BJ (cell line): ENCODE data around the gene EML6. TPM values are rescaled to one million over a fixed set of nuclear protein-coding genes. Genes with fewer than 3 reads are reported as not detected.
"Not testable (repeated sequence)": the region's sequence is repeated elsewhere in the genome, so short reads cannot be mapped to it uniquely, and the experiment has no call there.

ENCODE experiments used
- CTCF ChIA-PET: fragments of 350-600 bp; formaldehyde crosslinking; extraction: SDS; loops from one replicate; lab custom pipeline; 2021; ENCODE audit warnings: antibody characterized with exemption, inconsistent platforms; lab: Yijun Ruan, JAX
- POLR2A ChIA-PET: fragments of 300-600 bp; sonication (Branson Sonifier 250); formaldehyde crosslinking; extraction: SDS; loops from one replicate; lab custom pipeline; 2021; ENCODE audit warnings: antibody characterized with exemption; lab: Charles Lee
- DNase-seq: peaks from one replicate; pipeline ENCODE4 v3.0.0-alpha.2; 2011; ENCODE audit warnings: low read depth
- H3K27me3 ChIP-seq: 2 replicates; pipeline ENCODE4 v1.6.0; 2011; ENCODE audit warnings: low read length; ENCODE audit not compliant: control insufficient read depth, insufficient read depth
- H3K36me3 ChIP-seq: 2 replicates; pipeline ENCODE4 v1.5.1; 2011; ENCODE audit warnings: low read length; ENCODE audit not compliant: control insufficient read depth, insufficient read depth
- H3K4me3 ChIP-seq: 2 replicates; pipeline ENCODE4 v1.5.1; 2011; ENCODE audit warnings: low read depth, mild to moderate bottlenecking, control low read depth, low read length
- CTCF ChIP-seq: IDR thresholded peaks from 2 replicates; pipeline ENCODE4 v1.5.1; 2011; ENCODE audit warnings: low read depth, mild to moderate bottlenecking, control low read depth, inconsistent platforms, low read length, moderate library complexity; ENCODE audit not compliant: insufficient read depth
- polyA plus RNA-seq: library from polyadenylated mRNA; depleted of rRNA; stranded (reverse); fragments of >200 nt; gene quantifications from 2 replicates; pipeline ENCODE4 v1.2.3, GENCODE V29; 2011

The EML6 gene
- polyA plus RNA-seq, 1 experiment, result 0.18 TPM

- peaks cover 6% of the 10 kb centered on the region for H3K36me3 ChIP-seq
These were observed 260.1 kb downstream of the EML6 start for GRCh38 chr2:54983345-54984220.

GRCh38 chr2:54984476-54984875 lies 261.0 kb downstream of the EML6 start:
- no peak overlapping the region for H3K4me3 ChIP-seq
- peaks cover 6% of the 10 kb centered on the region for H3K36me3 ChIP-seq
- DNase-seq, result no peak
- ChIA-PET POLR2A (no interaction called here), CTCF (interaction anchor here (0.9 kb wide), 1 partner anchor 9 kb away, joined by 7 read pairs; no protein-coding TSS in a partner anchor)
- no peak for TF ChIP-seq CTCF
- H3K27me3 ChIP-seq, result no peaks in the 10 kb centered on the region

More at GRCh38 chr2:54983345-54984220, 260.1 kb downstream of the EML6 start:
- CTCF ChIA-PET, result interaction anchor here (1.2 kb wide), 1 partner anchor 65 kb away, joined by 3 read pairs; no protein-coding TSS in a partner anchor
- TF ChIP-seq CTCF, result no peak
- POLR2A ChIA-PET, result no interaction called here
- no peak for DNase-seq
- no peaks in the 10 kb centered on the region for H3K27me3 ChIP-seq
- H3K4me3 ChIP-seq, result no peak overlapping the region

- peaks cover 6% of the 10 kb centered on the region for H3K36me3 ChIP-seq
- CTCF ChIA-PET, result interaction anchor here (1.2 kb wide), 1 partner anchor 14 kb away, joined by 4 read pairs; no protein-coding TSS in a partner anchor
- POLR2A ChIA-PET, result no interaction called here
- no peak for TF ChIP-seq CTCF
- no peak overlapping the region for H3K4me3 ChIP-seq
- H3K27me3 ChIP-seq, result no peaks in the 10 kb centered on the region
- no peak for DNase-seq
These were observed 262.8 kb downstream of the EML6 start for GRCh38 chr2:54986264-54986663.

- Histone ChIP-seq H3K36me3 (peaks cover 4% of the 10 kb centered on the region), H3K4me3 (no peak overlapping the region), H3K27me3 (no peaks in the 10 kb centered on the region)
- ChIA-PET POLR2A (no interaction called here), CTCF (no interaction called here)
- no peak for DNase-seq
- no peak for TF ChIP-seq CTCF
These were observed 265.1 kb downstream of the EML6 start for GRCh38 chr2:54988612-54989011.

- H3K36me3 ChIP-seq, DNase-seq, CTCF ChIA-PET, H3K4me3 ChIP-seq, H3K27me3 ChIP-seq: not testable (repeated sequence)
- POLR2A ChIA-PET, result interaction anchor here (0.6 kb wide), 1 partner anchor 91 kb away, joined by 3 read pairs; no protein-coding TSS in a partner anchor
These were observed 267.2 kb downstream of the EML6 start for GRCh38 chr2:54990694-54991093.
